Upper lobe of left lung (tissue), 6 donors: ENCODE data around the gene LAYN. TPM values are rescaled to one million over a fixed set of nuclear protein-coding genes. Genes with fewer than 3 reads are reported as not detected.

Experiments used
- ATAC-seq, 2 donors: fragments of 200-7000 bp; cut with Tn5 transposase; one replicate each; pipeline ENCODE4 v1.9.1; 2022; ENCODE audit warnings: mild to moderate bottlenecking in 2 of 2, moderate library complexity in 2 of 2; ENCODE audit not compliant: low FRiP score in 2 of 2
- DNase-seq, 2 donors: peaks; one replicate each; pipeline ENCODE4 v3.0.0-alpha.2; 2019 to 2020
- H3K27ac ChIP-seq, 4 donors: fragments of 200-600 bp; sonication (generic); one replicate each; pipeline ENCODE4 v1.5.1; 2016 to 2019
- H3K27me3 ChIP-seq, 4 donors: fragments of 200-600 bp; sonication (generic); one replicate each; pipeline ENCODE4 v1.5.1; 2017 to 2019
- H3K36me3 ChIP-seq, 4 donors: fragments of 200-600 bp; sonication (generic); one replicate each; pipeline ENCODE4 v1.5.1; 2016 to 2019
- H3K4me1 ChIP-seq, 4 donors: fragments of 200-600 bp; sonication (generic); one replicate each; pipeline ENCODE4 v1.5.1; 2018 to 2019
- H3K4me3 ChIP-seq, 4 donors: fragments of 200-600 bp; sonication (generic); one replicate each; pipeline ENCODE4 v1.5.1; 2017 to 2019; ENCODE audit warnings: mild to moderate bottlenecking in 2 of 4, moderate library complexity in 1 of 4
- H3K9me3 ChIP-seq, 4 donors: fragments of 200-600 bp; sonication (generic); one replicate each; pipeline ENCODE4 v1.5.1; 2018 to 2019
- CTCF ChIP-seq, 6 experiments: fragments of 450-650 bp in 4 of 6; fragments of 200-600 bp in 2 of 6; sonication (generic) in 2 of 6; IDR thresholded peaks; one replicate each; pipeline ENCODE4 v1.5.1; 2016 to 2019; ENCODE audit warnings: antibody characterized with exemption in 6 of 6
- EP300 ChIP-seq, 4 donors: sonication (generic); formaldehyde crosslinking; IDR thresholded peaks; one replicate each; pipeline ENCODE4 v1.5.1; 2017; ENCODE audit warnings: antibody characterized with exemption in 4 of 4, control low read depth in 2 of 4
- POLR2A ChIP-seq, 4 donors: fragments of 450-650 bp; IDR thresholded peaks; one replicate each; pipeline ENCODE4 v1.5.1; 2016 to 2017; ENCODE audit warnings: antibody characterized with exemption in 4 of 4, mild to moderate bottlenecking in 2 of 4
- POLR2AphosphoS5 ChIP-seq, 2 donors: sonication (generic); formaldehyde crosslinking; IDR thresholded peaks; one replicate each; pipeline ENCODE4 v1.5.1; 2017; ENCODE audit warnings: antibody characterized with exemption in 2 of 2
- WGBS, 2 donors: methylation state at CpG; one replicate each; pipeline ENCODE4 v1.1.5; 2017 to 2018; 5-methylcytosine and 5-hydroxymethylcytosine counted together
- total RNA-seq, 6 donors: library from RNA; depleted of rRNA in 4 of 6; stranded (reverse); fragments of >200 nt in 4 of 6; gene quantifications; one replicate each; pipeline versions ENCODE4 v1.1.0 to v1.2.1, GENCODE V29; 2016 to 2021
- donor health status: DM: no; HTN: no; CAD: no; lungs with moderate emphysema.
- donor health status: DM: no; HTN: yes; CAD: no; lungs with severe emphysema.

LAYN gene
- total RNA-seq, 6 donors from 2014 or later = 3.1 to 46.6 (median 13.9) TPM

GRCh38 chr11:111559800-111560464 lies 19.4 kb downstream of the LAYN start:
- no peak for TF ChIP-seq POLR2AphosphoS5 (IDR thresholded peaks at IDR 0.05)
- no peak for TF ChIP-seq EP300 (IDR thresholded peaks at IDR 0.05)
- no peak for TF ChIP-seq POLR2A (IDR thresholded peaks at IDR 0.05)
- no peak for TF ChIP-seq CTCF (IDR thresholded peaks at IDR 0.05)
- 75 to 80% methylated on average over 11 of the region's 11 CpGs for WGBS, 2 donors
- no peaks in the 10 kb centered on the region for H3K27me3 ChIP-seq

GRCh38 chr11:111560800-111561199 lies 20.3 kb downstream of the LAYN start:
- no peak for TF ChIP-seq EP300 (IDR thresholded peaks at IDR 0.05)
- no peak for TF ChIP-seq CTCF (IDR thresholded peaks at IDR 0.05)
- TF ChIP-seq POLR2A (IDR thresholded peaks at IDR 0.05) = no peak
- no peak for TF ChIP-seq POLR2AphosphoS5 (IDR thresholded peaks at IDR 0.05)

More at GRCh38 chr11:111559800-111560464, 19.4 kb downstream of the LAYN start:
- H3K36me3 ChIP-seq = peaks cover 0 to 41% (median 0%) of the 10 kb centered on the region in 4 donors
- H3K4me1 ChIP-seq = no peaks in the 10 kb centered on the region
- no peak overlapping the region for H3K4me3 ChIP-seq
- ATAC-seq (no peak), DNase-seq (no peak)
- no peak overlapping the region for H3K27ac ChIP-seq
- peaks cover 0 to 2% (median 0%) of the 10 kb centered on the region in 4 donors for H3K9me3 ChIP-seq

DNA sequence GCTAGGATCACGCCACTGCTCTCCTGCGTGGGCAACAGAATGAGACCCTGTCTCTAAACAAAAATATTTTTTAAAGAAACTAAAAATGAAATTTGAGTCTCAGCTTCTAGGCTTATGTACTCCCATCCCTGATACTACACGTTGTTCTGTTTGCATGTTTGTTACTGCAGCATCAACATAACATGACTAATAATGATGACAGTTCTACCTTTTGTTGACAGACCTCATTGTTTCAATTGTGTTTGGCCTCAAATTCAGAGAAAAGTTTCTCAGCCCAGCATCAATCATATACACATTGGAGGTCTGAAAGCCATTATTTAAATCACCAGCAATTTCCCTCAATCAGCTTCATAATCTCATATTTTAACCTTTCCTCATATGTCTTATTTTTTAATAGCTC lies 20.8 kb downstream of the LAYN start:
- ATAC-seq (no peak), DNase-seq (no peak)
- 84 to 93% methylated on average over 3 of the region's 3 CpGs for WGBS, 2 donors
- no peak overlapping the region for H3K4me3 ChIP-seq
- peaks cover 0 to 34% (median 0%) of the 10 kb centered on the region in 4 donors for H3K36me3 ChIP-seq
- H3K4me1 ChIP-seq = no peaks in the 10 kb centered on the region
- H3K27me3 ChIP-seq = no peaks in the 10 kb centered on the region
- TF ChIP-seq EP300 (IDR thresholded peaks at IDR 0.05) (no peak), CTCF (IDR thresholded peaks at IDR 0.05) (no peak), POLR2A (IDR thresholded peaks at IDR 0.05) (no peak), POLR2AphosphoS5 (IDR thresholded peaks at IDR 0.05) (no peak)
- H3K9me3 ChIP-seq = no peaks in the 10 kb centered on the region
- no peak overlapping the region for H3K27ac ChIP-seq

More at GRCh38 chr11:111560800-111561199, 20.3 kb downstream of the LAYN start:
- Histone ChIP-seq H3K36me3 (peaks cover 0 to 40% (median 0%) of the 10 kb centered on the region in 4 donors), H3K27ac (no peak overlapping the region), H3K9me3 (peaks cover 0 to 2% (median 0%) of the 10 kb centered on the region in 4 donors), H3K4me3 (no peak overlapping the region), H3K4me1 (no peaks in the 10 kb centered on the region), H3K27me3 (no peaks in the 10 kb centered on the region)
- WGBS, 2 donors = 92 to 97% methylated on average over 3 of the region's 3 CpGs
- no peak for DNase-seq
- no peak for ATAC-seq

DNA sequence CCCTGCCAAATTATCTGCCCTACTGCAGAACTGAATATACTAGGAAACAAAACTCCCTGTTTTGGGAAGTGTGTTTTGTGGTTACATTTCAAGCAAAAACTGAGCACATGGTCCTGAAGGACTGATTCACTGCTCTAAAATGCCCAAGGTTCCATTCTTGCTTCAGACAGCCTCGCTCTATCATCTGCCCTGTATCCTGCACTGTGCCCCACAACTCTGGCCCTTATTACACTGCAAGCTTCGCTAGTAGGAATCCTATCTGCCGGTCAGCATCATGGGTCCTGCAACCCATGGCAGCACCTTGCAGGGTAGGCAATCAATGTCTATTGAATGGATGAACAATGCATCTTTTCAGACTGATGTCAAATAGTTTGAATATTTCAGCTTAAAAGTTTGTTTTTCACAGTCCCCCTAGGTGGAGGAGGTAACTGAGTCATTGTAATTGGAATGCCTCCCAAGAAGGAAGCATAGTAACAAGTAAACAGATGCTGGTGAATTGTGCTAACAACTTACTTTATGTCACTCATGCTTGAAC lies 21.3 kb downstream of the LAYN start:
- ATAC-seq = no peak
- H3K4me1 ChIP-seq = no peaks in the 10 kb centered on the region
- WGBS, 2 donors = 62 to 71% methylated on average over 3 of the region's 3 CpGs

More for the DNA sequence above, 21.3 kb downstream of the LAYN start:
- H3K27me3 ChIP-seq = no peaks in the 10 kb centered on the region
- H3K9me3 ChIP-seq = no peaks in the 10 kb centered on the region
- no peak overlapping the region for H3K27ac ChIP-seq
- peaks cover 0 to 32% (median 0%) of the 10 kb centered on the region in 4 donors for H3K36me3 ChIP-seq
- DNase-seq = no peak
- H3K4me3 ChIP-seq = no peak overlapping the region
- no peak for TF ChIP-seq EP300 (IDR thresholded peaks at IDR 0.05)
- TF ChIP-seq POLR2AphosphoS5 (IDR thresholded peaks at IDR 0.05) = no peak
- TF ChIP-seq CTCF (IDR thresholded peaks at IDR 0.05) = no peak
- no peak for TF ChIP-seq POLR2A (IDR thresholded peaks at IDR 0.05)
